GM19397 (cell line): ENCODE data around the gene ATP13A5.

Experiments
- ATAC-seq: cut with Tn5 transposase; IDR thresholded peaks from one replicate; pipeline ENCODE4 v1.9.1; 2021; ENCODE audit warnings: mild to moderate bottlenecking, moderate library complexity; ENCODE audit not compliant: unreplicated experiment

ATP13A5 gene, protein sequence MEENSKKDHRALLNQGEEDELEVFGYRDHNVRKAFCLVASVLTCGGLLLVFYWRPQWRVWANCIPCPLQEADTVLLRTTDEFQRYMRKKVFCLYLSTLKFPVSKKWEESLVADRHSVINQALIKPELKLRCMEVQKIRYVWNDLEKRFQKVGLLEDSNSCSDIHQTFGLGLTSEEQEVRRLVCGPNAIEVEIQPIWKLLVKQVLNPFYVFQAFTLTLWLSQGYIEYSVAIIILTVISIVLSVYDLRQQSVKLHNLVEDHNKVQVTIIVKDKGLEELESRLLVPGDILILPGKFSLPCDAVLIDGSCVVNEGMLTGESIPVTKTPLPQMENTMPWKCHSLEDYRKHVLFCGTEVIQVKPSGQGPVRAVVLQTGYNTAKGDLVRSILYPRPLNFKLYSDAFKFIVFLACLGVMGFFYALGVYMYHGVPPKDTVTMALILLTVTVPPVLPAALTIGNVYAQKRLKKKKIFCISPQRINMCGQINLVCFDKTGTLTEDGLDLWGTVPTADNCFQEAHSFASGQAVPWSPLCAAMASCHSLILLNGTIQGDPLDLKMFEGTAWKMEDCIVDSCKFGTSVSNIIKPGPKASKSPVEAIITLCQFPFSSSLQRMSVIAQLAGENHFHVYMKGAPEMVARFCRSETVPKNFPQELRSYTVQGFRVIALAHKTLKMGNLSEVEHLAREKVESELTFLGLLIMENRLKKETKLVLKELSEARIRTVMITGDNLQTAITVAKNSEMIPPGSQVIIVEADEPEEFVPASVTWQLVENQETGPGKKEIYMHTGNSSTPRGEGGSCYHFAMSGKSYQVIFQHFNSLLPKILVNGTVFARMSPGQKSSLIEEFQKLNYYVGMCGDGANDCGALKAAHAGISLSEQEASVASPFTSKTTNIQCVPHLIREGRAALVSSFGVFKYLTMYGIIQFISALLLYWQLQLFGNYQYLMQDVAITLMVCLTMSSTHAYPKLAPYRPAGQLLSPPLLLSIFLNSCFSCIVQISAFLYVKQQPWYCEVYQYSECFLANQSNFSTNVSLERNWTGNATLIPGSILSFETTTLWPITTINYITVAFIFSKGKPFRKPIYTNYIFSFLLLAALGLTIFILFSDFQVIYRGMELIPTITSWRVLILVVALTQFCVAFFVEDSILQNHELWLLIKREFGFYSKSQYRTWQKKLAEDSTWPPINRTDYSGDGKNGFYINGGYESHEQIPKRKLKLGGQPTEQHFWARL

DNA sequence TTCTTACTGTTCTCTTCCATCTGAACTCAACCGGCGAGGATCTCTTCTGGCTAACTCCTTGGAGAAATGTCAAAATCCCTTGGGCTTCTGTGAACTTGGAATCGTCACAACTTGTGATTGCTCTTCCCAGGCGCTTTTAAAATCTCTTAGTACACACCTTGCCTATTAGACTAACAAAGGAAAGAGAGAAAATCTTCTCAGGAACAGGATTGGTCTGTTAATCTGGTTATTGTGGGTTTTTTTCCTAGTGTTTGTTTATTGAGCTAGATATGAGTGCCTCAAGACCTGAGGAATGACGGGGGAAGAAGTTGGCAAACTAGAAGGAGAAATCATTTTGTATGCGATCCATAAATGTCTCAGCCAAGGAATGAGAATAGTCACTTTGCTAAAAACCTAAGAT, at the start of gene ATP13A5:
TSS of gene ATP13A5 (minus strand) at position 48 of the 400 bp plus-strand sequence. CDS start at position 20, 28 bp downstream.
- no peak for ATAC-seq

DNA sequence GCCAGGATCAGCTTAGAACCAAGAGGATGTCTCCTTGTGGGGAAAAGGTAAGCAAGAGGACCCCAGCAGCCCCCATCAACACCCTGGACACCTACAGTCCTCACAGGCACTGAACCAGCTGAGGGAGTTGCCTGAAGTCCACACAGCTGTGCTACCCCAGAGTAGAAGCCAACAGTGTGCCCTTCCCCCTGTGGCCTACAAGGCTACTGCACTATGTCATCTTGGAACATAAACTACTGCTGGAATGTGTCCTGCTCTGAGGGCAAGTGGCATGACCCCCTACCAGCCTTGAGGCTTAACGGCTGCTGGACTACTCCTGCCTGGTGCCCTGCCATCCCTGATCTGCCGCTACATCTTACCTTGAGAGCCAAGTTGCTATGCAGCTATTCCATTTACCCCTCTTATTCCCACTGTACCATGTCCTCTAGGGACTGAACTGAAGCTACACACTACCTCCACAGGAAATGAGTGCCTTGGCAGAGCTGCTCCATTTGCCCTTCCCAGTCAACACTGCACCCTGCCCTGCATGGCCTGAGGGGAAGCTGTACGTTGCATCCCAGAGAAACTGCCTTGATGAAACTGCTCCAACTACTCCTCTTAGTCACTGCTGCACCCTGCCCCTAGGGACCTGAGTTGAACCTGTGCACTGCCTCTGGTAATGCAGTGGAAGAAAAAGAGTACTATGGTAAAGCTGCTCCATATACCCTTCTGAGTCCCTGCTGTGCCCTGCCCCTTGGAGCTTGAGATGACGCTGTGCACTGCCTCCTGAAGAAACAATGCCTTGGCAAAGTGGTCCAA, 40.2 kb upstream of the ATP13A5 start:
- ATAC-seq, result no peak

DNA sequence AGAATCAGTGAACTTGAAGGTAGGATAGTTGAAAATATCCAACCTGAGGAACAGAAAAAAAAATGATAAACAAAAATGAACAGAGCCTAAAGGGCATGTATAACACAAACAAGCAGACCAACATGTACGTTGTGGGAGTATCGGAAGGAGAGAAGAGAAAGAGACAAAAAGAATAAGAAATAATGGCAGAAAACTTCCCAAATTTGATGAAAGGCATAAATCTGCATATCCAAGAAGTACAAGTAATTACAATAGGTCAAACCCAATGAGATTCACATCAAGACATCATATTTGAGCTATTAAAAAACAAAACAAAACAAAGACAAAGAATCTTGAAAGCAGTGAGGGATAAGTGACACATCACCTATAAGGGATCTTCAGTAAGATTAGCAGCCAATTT, 38.1 kb upstream of the ATP13A5 start:
- ATAC-seq, result no peak

DNA sequence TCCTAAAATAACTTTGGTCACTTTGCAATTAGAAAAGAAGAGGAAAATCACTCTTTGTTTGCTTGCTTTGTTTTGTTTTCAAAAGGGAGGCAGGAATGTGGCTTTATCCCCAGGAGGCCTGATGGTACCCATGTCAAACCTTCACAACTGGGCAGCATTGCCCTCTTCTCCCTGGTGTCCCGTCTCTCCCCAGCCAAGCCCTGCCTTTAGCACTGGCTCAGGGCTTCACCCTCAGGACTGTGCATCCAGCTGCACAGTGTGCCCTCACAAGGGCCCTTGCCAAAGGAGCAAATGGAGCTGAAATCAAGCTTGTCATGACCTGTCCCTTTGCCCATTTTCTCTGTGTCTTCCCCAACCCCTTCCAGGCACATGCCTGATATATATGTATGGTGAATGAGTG, 29.1 kb upstream of the ATP13A5 start:
- ATAC-seq, result no peak

DNA sequence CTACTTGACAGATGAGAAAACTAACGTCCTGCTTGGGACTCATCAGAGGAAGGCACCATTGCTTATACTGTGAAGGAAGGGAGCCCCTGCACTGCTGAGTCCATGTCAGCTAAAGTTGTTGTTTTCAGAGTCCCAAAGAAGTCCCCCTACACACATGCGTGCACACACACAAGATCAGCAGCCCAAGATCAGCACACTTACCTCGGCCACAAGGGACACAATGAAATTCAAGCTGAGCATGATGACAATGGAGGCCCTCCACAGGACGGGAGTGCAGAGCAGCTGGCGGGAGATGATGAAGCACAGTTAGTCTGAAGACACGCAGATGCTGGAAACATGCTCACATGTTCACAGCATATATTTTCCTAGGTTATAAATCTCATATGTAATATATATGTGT, 28.6 kb upstream of the ATP13A5 start:
- ATAC-seq, result no peak

DNA sequence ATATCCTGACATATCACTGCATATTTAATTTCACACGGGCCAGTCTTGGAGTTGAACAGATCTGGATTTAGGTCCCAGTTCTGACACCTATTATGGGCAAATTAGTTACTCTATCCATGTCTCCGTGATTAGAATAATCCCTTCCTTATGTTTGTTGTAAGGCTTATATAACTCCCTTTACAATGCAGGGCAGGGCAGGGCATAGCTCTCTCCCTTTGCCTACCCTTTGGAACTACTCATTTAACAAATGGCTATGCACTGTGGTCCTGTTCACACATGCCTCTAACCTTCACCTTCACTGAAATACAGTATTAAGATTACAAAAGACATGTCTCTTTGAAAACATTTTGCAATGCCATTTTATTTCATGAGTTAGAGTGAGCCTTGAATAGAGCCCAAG, 24.8 kb upstream of the ATP13A5 start:
- no peak for ATAC-seq

DNA sequence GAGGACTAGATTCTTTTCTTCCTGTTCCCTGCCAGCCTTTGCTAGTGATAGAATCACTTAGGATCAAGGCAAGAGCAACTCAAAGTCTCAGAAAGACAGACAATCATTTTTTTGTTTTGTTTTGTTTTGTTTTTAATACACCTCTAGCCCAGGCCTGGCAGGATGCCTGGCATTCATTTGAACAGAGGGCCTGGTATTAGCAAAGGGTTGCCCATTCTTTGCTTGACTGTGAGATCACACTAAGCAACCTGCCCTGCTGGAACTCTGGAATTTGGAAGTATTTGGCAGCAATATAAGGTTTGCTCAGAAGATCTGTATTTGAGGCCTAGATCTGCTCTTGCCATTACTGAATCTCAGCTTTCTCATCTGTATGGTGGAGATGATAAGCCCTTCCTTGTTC, 21.8 kb upstream of the ATP13A5 start:
- no peak for ATAC-seq

DNA sequence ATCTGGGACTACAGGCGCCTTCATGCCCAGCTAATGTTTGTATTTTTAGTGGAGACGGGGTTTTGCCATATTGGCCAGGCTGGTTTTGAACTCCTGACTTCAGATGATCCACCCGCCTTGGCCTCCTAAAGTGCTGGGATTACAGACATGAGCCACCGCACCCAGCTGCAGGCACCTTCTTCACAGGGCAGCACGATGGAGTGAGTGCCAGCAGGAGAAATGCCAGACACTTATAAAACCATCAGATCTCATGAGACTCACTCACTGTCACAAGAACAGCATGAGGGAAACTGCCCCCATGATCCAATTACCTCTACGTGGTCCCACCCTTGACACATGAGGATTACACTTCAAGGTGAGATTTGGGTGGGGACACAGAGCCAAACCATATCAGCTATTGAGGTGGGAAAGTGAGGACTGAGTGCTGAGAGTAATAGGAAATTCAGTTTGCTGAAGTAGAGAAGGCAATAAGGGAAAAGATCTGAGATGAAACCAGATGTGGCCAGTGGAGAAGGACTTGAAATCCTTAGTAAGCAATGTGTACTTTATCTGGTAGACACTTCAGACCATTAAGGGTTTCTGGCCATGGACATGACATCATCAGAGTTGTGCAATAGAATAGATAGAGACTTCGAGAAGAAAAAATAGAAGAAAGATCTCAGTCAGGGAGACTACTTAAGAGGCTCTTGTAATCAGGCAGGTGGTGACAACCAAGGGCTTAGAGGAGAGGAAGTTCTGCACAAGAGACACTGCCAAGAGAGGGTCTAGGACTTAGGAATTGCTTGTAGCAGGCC, 18.1 kb upstream of the ATP13A5 start:
- no peak for ATAC-seq

DNA sequence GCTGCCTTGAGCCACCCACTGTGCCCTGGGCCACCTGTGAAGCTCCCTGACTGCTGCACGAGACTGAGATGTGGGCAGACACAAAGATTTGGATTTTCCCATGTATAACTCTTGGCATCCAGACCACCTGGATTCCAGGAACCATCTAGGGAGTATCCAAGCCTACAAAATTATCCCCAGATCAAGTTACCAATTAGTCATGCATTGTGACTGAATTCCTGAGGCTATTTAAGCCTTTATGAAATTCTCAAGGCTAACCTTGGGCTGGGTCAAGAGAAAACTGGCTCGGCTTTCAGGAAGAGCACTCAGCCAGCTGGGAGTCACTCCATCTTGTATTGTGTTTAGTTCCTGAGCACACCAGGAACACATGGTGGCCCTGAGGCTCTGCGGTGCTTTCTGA, 13.3 kb upstream of the ATP13A5 start:
- no peak for ATAC-seq

DNA sequence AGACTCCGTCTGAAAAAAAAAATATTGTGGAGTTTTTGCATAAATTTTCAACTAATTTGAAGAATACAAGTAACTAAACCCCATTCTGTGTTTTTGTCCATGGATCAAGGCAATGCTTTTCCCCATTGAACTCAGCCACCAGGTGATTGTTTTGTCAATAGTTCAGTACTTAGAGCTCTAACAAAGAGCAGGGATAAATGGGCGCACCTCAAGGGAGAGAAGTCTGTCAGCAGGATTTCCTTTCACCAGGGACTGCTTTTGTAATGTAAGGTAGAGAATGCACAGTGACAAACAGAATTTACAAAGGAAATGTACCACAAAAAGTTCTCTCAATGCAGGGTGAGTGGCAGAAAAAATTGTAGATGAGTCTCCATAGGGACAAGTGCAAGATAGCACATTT, 10.8 kb upstream of the ATP13A5 start:
- ATAC-seq, result no peak

DNA sequence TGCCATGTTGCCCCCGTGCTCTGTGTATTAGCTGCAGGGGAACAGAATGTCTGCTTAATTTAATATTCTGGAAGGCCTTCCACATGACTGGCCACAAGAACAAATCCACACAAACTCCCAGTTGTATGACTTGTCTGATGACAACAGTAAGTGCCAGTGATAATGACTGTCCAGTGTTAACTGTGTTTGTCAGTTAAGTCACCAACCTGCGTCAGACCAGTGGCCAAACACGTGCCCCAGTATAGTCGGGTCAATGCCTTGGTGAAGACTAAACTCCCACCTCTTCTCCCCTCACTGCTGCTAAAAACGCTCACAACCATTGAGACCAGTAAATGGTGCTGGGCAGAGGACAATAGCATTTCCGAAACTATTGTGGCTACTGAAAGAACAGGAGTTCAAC, 9.8 kb upstream of the ATP13A5 start:
- ATAC-seq, result no peak

DNA sequence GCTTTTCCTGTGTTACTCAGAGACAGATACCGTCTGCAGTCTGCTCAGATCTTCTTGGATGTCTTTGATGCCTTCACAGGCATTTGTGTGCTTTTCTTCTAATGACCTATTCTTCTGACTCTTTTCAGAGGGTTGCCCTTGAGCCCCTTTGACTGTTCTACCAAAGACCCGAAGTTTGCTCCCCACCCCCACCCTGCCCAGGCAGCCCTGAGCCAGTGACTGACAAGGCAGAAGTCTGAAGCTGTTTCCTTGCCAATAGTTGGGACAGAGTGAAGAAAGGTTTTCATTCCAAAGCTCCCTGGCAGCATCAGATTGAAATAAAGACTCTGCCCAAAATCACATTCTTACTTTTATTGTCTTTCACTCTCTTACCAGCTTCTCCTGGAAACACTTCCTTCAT, 9.0 kb upstream of the ATP13A5 start:
- ATAC-seq, result no peak

DNA sequence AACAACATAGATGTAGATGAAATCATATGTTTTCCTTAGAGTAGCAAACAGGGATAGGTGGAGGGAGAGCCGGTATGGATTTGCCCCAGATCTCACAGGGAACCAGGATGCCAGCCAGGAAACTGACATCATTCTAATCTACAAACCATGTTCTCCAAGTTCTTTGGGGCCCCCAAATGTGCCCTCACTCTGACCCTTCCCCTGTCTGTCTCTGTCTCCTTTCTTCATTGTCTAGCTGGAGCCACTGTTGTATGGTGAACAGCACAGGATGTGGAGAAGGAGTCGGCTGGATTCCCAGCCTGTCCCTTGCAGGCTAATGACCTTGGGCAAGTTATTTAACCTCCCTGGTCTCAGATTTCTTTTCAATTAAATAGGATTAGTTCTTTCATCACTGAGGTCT, 962 bp downstream of the ATP13A5 start:
- ATAC-seq, result no peak

DNA sequence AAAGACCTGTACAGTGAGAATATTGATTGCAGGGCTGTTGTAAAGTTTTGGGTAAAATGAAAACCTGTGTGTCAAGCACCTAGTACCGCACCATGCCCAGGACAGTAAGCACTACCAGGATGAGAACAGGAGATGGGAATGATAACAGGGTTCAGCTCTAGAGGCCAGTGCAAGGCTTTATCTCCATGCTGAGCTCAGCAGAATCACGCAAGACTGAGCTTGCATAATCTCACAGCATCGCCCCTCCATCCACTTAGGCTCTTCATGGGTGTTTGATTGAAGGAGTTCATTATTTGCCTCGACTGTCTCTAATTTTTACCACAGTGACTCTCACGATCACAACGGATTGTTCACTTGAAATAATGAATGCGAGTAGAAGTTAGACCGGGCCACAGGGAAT, 2.9 kb downstream of the ATP13A5 start:
- no peak for ATAC-seq

DNA sequence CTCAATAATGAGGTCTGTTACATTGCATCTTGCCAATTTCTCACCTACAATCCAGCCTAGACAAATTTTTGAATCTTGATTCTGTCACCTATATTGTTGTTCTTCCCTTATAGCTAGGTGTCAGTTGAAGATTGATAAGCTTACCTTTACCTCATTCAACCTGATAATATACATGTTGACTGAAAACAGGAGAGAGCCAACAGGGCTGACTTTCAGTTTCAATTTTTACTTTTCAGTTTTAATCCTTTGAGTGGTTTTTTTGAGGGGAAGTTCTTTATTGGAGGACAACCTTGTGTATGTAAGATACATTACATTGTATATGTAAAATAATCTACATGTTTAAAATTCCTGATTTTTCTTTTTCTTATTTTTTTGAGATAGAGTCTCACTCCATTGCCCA, 5.8 kb downstream of the ATP13A5 start:
- ATAC-seq, result no peak

DNA sequence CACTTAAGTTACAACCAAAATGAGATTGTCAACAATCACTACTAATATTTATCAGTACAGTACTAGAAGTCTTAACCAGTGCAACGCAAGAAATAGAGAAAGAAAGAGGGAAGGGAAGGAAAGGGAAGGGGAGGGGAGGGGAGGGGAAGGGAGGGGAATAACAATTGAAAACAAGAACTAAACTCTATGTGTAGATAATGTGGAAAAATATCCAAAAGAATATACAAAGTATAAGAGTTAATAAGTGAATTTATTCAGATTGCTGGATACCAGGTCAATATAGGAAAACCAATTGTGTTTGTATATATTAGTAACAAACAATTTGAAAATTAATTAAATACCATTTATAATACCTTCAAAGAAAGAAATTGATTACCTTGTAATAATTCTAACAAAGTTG, 10.7 kb downstream of the ATP13A5 start:
- ATAC-seq, result no peak

DNA sequence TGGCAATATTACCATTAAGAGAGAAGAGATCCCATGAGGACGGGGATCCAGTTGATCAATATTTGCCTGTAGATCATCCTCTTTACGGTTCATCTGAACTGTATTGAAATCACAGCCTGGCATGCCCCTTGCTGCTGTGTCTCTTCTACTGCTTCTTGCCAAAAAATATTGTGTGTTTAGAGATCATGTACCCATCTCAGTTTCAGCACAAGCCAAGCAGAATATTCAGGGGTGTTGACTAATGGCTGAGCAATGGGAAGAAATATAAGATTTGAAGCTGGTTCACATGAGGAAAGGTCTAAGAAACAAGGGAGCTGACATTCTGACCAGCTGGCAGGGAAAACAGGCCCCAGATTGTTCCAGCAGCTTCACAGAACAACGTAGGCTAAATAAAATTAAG, 21.3 kb downstream of the ATP13A5 start:
- ATAC-seq, result no peak

DNA sequence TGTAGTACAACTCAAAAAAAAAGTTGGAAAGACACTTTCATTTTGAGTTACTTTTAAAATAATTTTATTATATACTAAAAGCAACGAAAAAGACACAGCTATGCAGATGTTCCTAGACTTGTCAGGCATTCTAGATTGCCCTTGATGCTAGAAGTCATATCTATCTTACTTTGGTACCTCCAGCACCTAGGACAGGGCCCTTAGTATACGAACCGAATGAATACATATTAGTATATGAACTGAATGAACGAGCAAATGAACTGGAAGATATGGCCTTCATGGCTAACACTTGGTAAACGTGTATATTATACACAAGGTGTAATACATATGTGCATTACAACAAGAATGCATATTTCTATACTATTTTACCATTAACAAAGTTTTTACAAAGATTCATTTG, 24.1 kb downstream of the ATP13A5 start:
- ATAC-seq, result no peak

DNA sequence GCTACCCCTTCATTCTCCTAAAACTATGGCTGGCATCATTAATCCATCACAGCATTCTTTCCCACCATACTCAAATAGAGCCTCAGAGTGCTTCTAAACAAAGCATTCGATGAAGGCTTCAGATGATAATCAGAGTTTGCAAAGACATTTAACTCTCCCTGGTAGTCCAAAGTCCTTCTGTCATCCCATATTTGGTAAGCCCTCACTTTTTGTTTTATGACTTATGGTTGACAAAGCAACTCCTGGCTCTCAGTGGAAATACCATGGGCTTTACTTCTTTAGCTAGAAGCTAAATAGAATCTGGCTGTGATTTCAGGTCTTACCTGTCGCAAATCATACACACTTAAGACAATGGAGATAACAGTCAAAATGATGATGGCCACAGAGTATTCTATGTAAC, 27.8 kb downstream of the ATP13A5 start:
- ATAC-seq, result no peak

DNA sequence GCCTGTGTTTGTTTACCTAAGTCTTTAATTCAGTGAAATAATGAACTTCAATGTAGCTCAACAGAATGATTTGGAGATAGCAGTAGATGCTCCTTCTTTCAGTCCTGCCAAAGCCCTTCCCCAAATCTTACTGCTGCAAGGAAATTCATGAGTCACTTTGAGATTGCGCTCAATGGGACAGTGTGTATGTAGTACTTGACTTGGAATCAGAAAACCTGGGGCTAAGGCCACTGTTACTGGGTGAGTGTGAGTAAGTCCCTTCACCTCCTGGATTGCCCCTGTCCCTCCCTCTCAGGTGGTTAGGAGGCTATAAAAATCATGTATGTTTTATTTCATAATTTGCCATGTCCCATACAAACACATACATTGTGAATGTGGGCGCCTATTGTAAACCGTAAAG, 29.9 kb downstream of the ATP13A5 start:
- ATAC-seq, result no peak
